ENCODE results near the gene KLK4.

GRCh38 chr19:50902640-50903039 lies 8.6 kb downstream of the KLK4 start:
- no peak for TF ChIP-seq CTCF (IDR thresholded peaks at IDR 0.05; ENCODE audit: insufficient read depth, low read length)
- TF ChIP-seq, protein P1, sequence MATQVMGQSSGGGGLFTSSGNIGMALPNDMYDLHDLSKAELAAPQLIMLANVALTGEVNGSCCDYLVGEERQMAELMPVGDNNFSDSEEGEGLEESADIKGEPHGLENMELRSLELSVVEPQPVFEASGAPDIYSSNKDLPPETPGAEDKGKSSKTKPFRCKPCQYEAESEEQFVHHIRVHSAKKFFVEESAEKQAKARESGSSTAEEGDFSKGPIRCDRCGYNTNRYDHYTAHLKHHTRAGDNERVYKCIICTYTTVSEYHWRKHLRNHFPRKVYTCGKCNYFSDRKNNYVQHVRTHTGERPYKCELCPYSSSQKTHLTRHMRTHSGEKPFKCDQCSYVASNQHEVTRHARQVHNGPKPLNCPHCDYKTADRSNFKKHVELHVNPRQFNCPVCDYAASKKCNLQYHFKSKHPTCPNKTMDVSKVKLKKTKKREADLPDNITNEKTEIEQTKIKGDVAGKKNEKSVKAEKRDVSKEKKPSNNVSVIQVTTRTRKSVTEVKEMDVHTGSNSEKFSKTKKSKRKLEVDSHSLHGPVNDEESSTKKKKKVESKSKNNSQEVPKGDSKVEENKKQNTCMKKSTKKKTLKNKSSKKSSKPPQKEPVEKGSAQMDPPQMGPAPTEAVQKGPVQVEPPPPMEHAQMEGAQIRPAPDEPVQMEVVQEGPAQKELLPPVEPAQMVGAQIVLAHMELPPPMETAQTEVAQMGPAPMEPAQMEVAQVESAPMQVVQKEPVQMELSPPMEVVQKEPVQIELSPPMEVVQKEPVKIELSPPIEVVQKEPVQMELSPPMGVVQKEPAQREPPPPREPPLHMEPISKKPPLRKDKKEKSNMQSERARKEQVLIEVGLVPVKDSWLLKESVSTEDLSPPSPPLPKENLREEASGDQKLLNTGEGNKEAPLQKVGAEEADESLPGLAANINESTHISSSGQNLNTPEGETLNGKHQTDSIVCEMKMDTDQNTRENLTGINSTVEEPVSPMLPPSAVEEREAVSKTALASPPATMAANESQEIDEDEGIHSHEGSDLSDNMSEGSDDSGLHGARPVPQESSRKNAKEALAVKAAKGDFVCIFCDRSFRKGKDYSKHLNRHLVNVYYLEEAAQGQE (IDR thresholded peaks at IDR 0.05; ENCODE audit: insufficient replicate concordance, low read depth) = no peak

Data from HL-60 (cell line).